AG09309 (cell line): ENCODE data around the gene RNASEH2A.
A peak's percentile ranks its signal among the peaks of the same experiment; 100 is the strongest.
"Not testable (repeated sequence)": the region's sequence is repeated elsewhere in the genome, so short reads cannot be mapped to it uniquely, and the experiment has no call there.

Experiments used
- DNase-seq: peaks from one replicate; pipeline ENCODE4 v3.0.0-alpha.2; 2010; ENCODE audit warnings: low read depth
- H3K4me3 ChIP-seq: 2 replicates; pipeline ENCODE4 v1.5.1; 2011; ENCODE audit warnings: mild to moderate bottlenecking, low read depth, low read length, moderate library complexity; ENCODE audit not compliant: control insufficient read depth
- CTCF ChIP-seq: IDR thresholded peaks from 2 replicates; pipeline ENCODE4 v1.5.1; 2011; ENCODE audit warnings: mild to moderate bottlenecking, low read depth, low read length, inconsistent platforms; ENCODE audit not compliant: insufficient read depth, control insufficient read depth; ENCODE audit errors: missing control alignments

The RNASEH2A gene

GRCh38 chr19:12843328-12843727 lies 36.9 kb downstream of the RNASEH2A start:
- no peak for TF ChIP-seq CTCF
- DNase-seq, result no peak
- no peak overlapping the region for H3K4me3 ChIP-seq

DNA sequence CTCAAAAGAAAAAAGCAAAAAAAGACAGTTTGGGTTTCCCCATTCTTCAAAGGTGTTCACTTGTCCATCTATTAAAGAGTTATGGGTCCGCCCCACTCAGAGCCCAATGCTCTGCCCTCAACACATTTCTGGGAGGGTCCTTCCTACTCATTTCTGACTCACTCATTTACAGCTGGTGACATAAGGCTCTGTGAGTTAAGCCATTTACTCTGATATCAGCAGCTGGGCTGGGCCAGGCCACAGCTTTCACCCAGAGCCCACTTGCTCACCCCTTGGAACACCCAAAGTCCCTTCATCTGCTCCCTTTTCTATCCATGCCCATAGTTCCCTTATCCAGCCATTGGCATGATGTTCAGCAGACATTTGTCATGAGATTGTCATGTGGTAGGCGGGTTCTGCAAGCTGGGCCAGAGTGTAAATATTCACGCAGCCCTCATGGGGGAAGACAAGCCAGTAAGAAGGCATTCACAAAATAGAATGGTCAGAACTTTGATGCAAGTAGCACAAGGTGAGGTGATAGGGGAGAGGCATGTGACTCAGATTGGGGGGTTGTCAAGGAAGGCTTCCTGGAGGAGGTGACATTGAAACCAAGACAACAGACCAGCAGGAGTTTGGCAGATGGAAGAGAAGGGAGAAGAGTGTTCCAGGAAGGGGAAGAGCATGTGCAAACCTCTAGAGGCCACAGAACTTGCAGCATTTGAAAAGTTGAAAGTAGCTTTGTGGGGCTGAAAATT lies 37.8 kb downstream of the RNASEH2A start:
- TF ChIP-seq CTCF, result no peak
- DNase-seq, result no peak
- no peak overlapping the region for H3K4me3 ChIP-seq

DNA sequence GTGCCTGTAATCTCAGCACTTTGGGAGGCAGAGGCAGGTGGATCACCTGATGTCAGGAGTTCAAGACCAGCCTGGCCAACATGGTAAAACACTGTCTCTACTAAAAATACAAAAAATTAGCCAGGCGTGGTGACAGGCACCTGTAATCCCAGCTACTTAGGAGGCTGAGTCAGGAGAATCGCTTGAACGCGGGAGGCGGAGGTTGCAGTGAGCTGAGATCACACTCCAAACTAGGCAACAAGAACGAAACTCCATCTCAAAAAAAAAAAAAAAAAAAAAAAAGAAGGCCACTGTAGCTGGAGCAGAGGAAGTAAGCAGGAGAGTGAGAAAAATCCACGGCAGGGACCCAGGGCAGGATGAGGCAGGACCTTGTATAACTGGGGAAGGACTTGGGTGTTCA lies 40.2 kb downstream of the RNASEH2A start:
- DNase-seq, result not testable (repeated sequence)

GRCh38 chr19:12847159-12848139 lies 41.1 kb downstream of the RNASEH2A start:
- peak; percentile 78 for TF ChIP-seq CTCF
- peak overlapping the region; percentile 20 for H3K4me3 ChIP-seq
- peak; percentile 17 for DNase-seq

More for the DNA sequence above, 40.2 kb downstream of the RNASEH2A start:
- H3K4me3 ChIP-seq, result not testable (repeated sequence)

- DNase-seq, result no peak
- H3K4me3 ChIP-seq, result no peak overlapping the region
- no peak for TF ChIP-seq CTCF
Measured at GRCh38 chr19:12856653-12857052, 50.3 kb downstream of the RNASEH2A start.

GRCh38 chr19:12858041-12858928 lies 51.9 kb downstream of the RNASEH2A start:
- H3K4me3 ChIP-seq, result no peak overlapping the region
- TF ChIP-seq CTCF, result no peak
- DNase-seq, result no peak
